Activated CD4-positive, CD25-positive, alpha-beta regulatory T cell (primary cell): Measurements from ENCODE around the gene C21orf91.

Source experiments
- DNase-seq, 4 experiments: peaks; one replicate each; lab custom pipeline; 2025; lab: John Stamatoyannopoulos, UW

Gene C21orf91

GRCh38 chr21:17797967-17798366 is 21.2 kb downstream of the C21orf91 start:
- no peak for DNase-seq

- no peak for DNase-seq
These were observed 22.7 kb downstream of the C21orf91 start for GRCh38 chr21:17796503-17796902.

DNA sequence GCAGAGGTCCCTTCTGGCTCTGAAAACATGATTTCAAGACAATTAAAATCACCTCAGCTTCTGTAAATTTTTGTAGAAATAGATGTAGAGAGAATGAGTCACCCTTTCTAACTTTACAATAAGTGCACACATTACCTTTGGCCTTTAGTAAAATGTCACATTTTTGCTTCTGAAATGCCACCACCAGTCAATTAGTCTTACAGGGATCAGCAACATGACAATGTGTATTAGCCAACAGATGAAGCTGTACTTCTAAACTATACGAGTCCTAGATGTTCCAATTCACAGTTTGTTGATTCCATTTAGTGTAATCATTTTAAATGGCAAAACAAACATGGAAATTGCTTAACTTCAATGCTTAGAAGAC is 23.1 kb downstream of the C21orf91 start:
- no peak for DNase-seq

DNA sequence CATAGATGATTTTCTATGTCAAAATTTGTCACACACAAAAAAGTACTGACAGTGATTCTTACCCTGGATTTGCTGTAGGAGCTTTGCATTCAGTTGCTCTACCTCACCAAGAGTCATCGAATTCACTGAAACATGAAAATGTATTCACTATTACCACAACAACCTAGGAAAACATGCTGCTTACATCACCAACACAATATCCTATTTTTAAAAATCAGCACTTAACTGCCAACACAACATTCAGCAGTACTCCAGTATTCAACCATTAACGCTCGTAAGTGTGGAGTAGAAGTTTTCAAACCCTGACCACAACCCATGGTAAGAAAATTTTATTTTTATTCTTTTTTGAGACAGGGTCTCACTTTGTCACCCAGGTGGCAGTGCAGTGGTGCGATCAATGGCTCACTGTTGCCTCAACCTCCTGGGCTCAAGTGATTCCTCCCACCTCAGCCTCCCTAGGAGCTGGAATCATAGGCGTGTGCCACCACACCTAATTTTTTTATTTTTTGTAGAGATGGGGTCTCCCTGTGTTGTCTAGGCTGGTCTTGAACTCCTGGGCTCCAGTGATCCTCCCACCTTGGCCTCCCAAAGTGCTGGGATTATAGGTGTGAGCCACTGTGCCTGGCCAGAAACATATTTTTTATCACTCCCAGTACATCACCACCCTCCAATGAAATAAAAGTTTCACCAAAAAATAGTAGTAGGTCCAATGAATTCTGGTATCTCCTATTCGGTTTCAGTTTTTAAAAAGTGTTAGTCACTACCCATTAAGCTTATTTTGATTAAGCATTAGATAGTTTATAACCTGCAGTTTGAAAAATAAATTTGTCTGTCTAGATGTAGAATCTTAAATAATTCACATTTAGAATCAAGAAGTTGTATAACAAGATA is 23.8 kb downstream of the C21orf91 start:
- no peak for DNase-seq

GRCh38 chr21:17794518-17795145 is 24.5 kb downstream of the C21orf91 start:
- DNase-seq, result no peak

GRCh38 chr21:17793246-17794123 is 25.7 kb downstream of the C21orf91 start:
- DNase-seq, result no peak

DNA sequence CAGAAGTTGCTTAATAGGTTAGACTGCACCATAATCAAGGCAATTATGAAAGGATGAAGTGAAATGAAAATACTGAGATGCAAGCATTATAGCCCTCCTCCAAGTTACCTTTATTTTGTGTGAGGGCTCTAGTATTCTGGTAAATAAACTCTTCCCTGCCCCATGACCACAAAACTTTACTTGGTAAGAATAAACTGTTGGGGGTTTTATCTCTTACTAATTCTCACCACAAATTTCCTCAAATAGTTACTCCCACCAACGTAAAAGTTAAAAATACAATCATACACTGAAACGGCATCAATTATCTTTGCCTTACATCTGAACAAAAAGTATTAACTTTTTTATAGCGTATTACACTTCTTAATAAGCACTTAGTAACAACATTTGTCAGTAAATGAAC is 29.5 kb downstream of the C21orf91 start:
- DNase-seq, result no peak

DNA sequence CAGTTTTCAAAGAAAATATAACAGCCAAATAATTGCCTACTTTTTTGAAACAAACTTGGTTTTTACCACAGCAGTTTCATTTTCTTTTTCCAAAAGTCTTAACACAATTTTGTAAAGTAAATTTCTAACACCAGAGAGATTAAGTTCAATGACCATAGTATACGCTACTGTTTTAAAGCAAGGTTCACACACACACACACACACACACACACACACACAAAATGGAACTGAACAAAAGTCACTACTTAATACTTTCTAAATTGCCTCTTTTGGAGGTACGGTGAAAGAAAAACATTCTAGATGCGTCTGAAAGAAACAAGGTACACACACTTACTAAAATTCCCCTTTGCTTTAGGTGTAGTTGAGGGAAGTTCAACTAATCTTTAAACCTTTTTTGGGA is 30.1 kb downstream of the C21orf91 start:
- DNase-seq, result no peak

DNA sequence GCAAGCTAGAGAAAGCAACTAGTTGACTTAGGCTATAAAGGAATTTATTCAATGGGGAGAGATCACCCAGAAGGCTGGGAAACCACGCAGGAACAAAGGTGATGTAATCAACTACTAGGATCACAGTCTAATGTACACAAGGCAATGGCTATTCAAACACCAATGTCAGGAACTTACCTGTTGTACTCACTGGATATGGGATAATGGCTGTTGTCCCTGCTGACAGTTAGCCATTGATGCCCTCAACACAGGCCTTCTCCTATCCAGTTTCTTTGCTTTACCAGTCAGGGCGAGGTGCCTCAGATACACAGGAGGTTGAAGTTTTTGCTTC is 32.3 kb downstream of the C21orf91 start:
- no peak for DNase-seq

GRCh38 chr21:17786071-17786850 is 32.9 kb downstream of the C21orf91 start:
- DNase-seq, result no peak

DNA sequence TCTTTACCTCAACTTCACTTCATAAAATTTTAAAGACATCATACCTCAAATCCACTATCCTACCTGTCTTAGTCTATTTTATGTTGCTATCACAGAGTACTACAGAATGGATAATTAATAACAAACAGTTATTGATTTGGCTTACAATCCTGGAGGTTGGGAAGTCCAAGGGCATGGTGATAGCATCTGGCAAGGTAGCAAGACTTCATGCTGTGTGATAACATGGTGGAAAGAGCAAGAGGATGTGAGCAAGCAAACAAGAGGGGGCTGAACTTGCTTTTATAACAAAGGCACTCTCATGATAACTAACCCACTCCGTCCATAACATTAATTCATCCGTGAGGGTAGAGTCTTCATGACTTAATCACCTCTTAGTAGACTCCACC is 33.8 kb downstream of the C21orf91 start:
- DNase-seq, result no peak

DNA sequence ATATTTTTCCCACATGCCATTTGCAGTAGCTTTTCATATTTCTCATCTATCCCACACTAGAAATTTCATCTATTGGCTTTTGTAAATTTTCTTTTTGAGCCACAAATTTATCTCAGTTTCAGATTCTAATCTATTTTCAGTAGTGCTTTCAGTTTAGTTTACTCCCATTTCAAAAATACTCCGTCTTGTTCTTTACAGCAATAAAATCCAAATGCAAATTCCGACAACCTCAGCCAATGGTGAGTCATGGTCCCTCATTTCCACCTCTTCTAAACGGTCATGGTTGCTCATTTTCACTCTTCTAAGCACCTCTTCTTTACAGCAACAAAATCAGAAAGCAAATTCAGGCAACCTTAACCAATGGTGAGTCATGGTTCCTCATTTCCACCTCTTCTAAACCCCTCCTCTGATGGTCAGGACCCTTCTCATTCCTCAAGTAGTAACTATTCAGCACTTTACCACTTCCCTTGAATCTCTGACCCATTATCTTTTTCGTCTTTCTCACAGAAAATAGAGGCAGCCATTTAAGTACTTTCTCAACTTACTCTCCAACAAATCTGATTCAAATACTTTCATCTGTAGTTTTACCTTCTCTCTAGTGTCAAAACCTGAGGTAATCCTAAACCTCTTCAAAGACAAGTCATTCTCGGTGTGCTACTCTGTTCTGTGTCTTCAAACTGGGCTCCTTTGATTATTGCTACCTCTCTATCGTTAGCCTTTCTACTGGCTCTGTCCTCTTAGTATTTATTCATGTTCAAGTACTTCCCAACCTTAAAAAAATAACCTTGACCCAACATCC is 34.4 kb downstream of the C21orf91 start:
- DNase-seq, result no peak

GRCh38 chr21:17784180-17784598 is 35.0 kb downstream of the C21orf91 start:
- no peak for DNase-seq

DNA sequence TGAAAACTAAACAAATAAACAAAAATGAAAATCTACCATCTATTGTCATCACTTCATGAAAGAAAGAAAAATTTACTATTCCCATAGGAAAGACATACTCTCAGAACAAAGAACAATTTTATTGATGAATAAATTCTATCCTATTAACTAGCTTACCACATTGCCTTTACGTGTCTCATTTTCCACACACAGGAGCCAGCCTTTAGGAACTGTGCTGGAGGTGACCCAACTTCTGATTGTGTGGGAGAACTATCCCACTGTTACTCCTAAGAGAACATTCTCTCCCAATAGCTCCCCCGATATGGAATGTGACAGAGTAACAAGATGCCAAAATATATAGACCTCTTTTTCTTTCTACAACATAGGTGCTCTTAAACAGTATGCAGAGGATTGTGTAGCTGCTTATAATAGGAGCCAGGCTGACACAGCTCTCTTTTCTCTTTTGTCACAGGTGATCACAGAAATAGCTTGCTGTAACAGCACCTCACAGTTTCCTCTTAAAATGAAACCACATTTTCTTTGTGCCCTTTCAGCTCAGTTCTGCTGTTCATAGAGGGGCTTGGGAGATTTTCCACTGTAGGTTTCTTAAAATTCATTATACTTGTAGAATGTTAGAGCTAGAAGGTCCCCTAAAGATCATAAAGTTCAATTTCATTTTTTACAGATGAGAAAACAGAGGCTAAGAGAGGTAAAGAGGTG is 35.5 kb downstream of the C21orf91 start:
- no peak for DNase-seq

GRCh38 chr21:17783003-17783402 is 36.2 kb downstream of the C21orf91 start:
- no peak for DNase-seq

GRCh38 chr21:17782051-17782450 is 37.1 kb downstream of the C21orf91 start:
- DNase-seq, result no peak

- no peak for DNase-seq
These were observed 37.6 kb downstream of the C21orf91 start for GRCh38 chr21:17781524-17781923.

GRCh38 chr21:17780539-17780938 is 38.6 kb downstream of the C21orf91 start:
- peak in 1 of 4 experiments; percentile 3 for DNase-seq

DNA sequence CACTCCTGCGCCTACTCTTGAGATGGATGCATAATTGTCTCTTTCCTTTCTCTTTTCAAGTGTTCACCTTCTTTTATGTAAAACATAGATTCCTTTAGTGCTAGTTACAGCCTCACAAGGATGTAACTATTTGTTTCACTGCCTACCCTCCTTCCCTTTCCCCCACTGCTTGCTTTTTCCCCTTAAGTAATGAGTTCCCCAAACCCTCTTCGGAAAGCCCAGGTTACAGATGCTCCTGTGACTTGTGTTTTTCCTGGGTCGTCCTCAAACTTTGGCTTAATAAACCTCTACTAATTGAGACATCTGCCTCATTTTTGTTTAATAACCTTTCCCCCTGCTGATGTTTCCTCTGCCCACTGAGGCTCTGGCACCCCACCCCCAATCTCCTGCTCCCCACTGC is 39.2 kb downstream of the C21orf91 start:
- no peak for DNase-seq

- DNase-seq, result no peak
These were observed 39.7 kb downstream of the C21orf91 start for GRCh38 chr21:17779496-17779895.
